ENCODE results near the gene PACRG.

GRCh38 chr6:162873537-162873936 is 145.8 kb downstream of the PACRG start:
- TF ChIP-seq POLR2A (IDR thresholded peaks at IDR 0.05; ENCODE audit: low read length) (no peak), GATA1 (IDR thresholded peaks at IDR 0.05; ENCODE audit: low read depth, low read length) (no peak)
